Activated T-helper 1 cell treated with Interleukin-2 at 50 U/mL for 16 hours (primary cell): Measurements from ENCODE around the gene HOATZ.

Experiments used
- DNase-seq: peaks from one replicate; pipeline ENCODE4 v3.0.0-alpha.2; 2020; ENCODE audit warnings: low read depth

Gene HOATZ

GRCh38 chr11:111514216-111515031 is at the start of gene HOATZ:
HOATZ (plus strand) TSS chr11:111514778; CDS start chr11:111514785, 7 bp downstream.
- DNase-seq: no peak

DNA sequence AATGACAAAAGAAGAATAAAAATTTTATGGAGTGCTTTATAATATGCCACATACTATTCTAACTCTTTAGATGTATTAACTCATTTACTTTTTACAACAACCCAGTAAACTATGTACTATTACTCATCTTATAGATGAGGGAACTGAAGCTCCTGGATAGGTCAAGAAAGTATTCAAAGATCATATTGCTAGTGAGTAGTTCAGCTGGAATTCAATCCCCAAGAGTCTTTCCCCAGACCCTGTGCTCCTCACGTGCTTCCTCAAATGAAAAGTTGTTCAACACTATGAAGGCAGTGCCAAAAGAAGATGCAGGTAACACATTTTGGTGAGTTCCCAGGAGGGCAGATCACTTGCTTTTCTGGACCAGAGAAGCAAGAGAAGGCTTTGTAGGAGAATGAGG is 49.2 kb upstream of the HOATZ start:
- no peak for DNase-seq

- no peak for DNase-seq
Observed at GRCh38 chr11:111466615-111467014, 48.0 kb upstream of the HOATZ start.

DNA sequence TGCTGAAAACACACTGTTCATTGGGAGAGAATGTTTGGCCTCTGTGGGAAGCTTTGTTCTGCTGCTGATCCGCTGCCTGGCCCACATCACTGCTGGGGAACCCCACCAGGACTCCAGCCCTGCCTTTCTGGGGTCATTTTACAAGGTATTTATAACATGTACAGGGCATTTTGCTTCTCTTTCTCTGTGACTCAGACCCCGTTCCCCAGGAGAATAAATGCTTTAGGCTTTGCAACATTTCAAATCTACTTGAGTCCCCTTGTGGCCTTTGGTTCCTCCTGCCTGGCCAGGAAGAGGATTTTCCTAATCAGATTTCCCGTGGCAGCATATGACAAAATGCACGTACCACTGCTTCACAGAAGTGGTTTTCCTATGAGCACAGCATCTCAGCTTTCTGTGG is 45.4 kb upstream of the HOATZ start:
- DNase-seq: no peak

- DNase-seq: no peak
Observed at GRCh38 chr11:111472228-111472627, 42.4 kb upstream of the HOATZ start.

DNA sequence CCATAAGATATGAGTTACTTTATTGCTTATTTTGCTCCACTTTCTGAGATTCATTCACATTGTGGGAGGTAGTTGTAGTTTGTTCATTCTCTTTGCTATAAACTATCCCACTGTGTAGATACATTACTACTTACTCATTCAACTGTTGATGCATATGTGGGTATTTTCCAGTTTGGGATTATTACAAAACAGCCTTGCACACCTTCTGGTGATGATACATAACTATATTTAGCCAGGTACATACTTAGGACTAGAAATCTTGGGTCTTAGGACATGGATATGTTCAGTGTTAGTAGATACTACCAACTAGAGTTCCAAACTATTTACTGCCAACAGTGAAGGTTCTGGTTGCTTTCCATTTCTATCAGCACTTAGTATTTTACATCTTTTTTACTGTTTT is 40.1 kb upstream of the HOATZ start:
- DNase-seq: no peak

GRCh38 chr11:111476366-111476765 is 38.2 kb upstream of the HOATZ start:
- no peak for DNase-seq

DNA sequence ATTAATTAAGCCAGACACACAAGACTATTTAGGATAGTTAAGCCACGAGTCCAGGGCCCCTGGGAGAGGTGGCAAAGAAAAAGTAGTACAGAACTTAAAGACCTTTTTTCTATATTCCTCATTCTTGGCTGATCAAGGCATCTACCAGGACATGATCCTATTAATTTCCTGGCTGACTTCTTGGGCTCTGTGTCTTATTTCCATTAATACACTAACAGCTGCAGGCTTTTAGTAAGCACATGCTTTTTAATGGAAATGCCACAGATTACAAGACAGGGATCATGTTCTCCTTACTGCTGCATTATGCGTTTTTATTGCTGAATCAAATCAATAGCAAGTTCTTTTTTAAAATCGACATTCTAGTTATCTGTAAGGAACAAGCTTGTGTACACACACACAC is 37.6 kb upstream of the HOATZ start:
- DNase-seq: no peak

GRCh38 chr11:111477898-111478297 is 36.7 kb upstream of the HOATZ start:
- no peak for DNase-seq

- DNase-seq: no peak
Observed at GRCh38 chr11:111479666-111480065, 34.9 kb upstream of the HOATZ start.

GRCh38 chr11:111483431-111483830 is 31.1 kb upstream of the HOATZ start:
- no peak for DNase-seq

DNA sequence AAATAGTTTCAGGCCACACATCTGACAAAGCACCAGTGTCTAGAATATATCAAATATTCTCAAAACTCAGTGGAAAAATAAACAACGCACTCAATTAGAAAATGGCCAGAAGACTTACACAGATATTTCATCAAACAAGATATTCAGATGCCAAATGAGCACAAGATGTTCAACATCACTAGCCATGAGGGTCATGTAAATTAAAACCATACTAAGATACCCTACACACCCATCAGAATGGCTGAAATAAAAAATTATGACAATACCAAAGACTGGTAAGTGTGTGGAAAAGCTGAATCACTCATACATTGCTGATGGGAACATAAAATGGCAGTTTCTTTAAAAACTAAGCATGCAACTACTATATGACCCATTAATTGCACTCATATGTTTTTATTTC is 24.1 kb upstream of the HOATZ start:
- DNase-seq: no peak

- no peak for DNase-seq
Observed at GRCh38 chr11:111494040-111494439, 20.5 kb upstream of the HOATZ start.

- DNase-seq: no peak
Observed at GRCh38 chr11:111499483-111499882, 15.1 kb upstream of the HOATZ start.

- no peak for DNase-seq
Observed at GRCh38 chr11:111500481-111500880, 14.1 kb upstream of the HOATZ start.

GRCh38 chr11:111502611-111503010 is 12.0 kb upstream of the HOATZ start:
- no peak for DNase-seq

- DNase-seq: no peak
Observed at GRCh38 chr11:111510311-111510710, 4.3 kb upstream of the HOATZ start.

GRCh38 chr11:111512296-111513239 is 2.0 kb upstream of the HOATZ start, which contains the start of gene BTG4:
BTG4 (minus strand) TSS chr11:111512386; CDS start chr11:111498776, 13,610 bp downstream.
- no peak for DNase-seq

DNA sequence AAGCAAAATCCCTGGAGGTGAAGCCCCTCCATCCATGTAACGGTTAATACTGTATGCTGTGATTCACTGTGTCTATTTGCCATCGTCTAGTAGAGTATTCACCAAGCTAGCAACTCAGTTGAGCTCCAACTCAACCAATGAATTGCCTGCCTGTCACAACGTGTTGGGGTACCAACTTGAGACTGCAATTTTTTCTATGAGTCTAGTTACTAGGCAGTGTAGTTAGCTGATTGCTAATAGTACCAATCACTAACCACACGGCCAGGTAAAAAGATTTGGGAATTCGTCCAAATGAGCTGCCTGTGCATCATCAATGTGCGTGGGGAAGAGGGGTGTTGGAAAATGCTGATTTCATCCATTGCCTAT is 1.4 kb upstream of the HOATZ start:
- DNase-seq: no peak

- no peak for DNase-seq
Observed at GRCh38 chr11:111515591-111515990, 1.0 kb downstream of the HOATZ start.

DNA sequence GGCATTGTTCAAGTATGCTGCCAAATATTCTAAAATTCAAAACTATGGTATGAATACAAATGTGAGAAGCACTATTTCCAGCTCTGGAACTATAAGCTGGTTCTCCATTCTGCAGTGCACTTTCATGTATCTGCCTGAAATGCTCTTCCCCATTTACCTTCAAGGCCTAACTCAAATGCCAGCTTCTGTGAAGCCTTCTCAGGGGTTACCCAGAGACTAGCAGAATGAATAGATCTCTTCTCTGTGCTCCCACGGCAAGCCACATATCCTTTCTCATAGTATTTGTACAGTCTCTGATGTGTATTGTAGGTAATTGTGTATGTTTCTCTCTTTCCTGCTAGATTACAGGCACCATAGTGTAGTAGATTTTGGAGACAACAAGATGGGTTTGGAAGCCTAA is 4.1 kb downstream of the HOATZ start:
- DNase-seq: no peak

DNA sequence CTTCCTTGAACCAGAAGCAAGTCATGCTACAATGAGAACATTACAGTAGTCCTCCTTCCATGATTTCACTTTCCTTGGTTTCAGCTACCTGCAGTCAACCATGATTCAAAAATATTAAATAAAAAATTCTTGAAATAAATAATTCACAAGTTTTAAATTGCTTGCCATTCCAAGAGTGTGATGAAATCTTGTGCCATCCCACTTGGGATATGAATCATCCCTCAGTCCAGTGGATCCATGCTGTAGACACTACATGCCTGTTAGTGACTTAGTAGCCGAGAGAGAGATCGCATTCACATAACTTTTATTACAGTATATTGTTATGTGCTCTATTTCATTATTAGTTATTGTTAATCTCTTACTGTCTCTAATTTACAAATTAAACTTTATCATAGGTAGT is 6.0 kb downstream of the HOATZ start:
- no peak for DNase-seq

DNA sequence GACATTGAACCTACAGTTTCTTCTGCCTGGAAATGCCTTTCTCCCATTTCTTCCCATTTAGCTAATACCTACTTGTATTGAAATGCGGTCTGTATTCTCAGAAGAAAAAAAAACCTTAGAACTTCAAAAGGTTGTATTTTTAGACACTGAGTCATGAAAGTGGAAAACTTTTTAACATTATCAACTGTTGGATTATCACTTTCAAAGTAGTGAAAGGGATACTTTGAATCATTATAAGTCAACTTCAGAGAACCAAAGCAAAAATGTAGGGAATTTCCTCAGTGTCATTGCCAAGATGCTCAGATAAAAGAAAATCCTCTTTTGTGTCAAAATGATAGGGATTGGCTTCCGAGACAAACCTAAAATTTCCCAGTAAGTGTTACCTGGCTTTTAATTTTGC is 6.6 kb downstream of the HOATZ start:
- no peak for DNase-seq
